CD4-positive, alpha-beta T cell treated with Interleukin-21 for 1 hour (primary cell): ENCODE data around the gene ARID3B.
"Not testable (repeated sequence)": the region's sequence is repeated elsewhere in the genome, so short reads cannot be mapped to it uniquely, and the experiment has no call there.

Experiments
- DNase-seq: peaks from one replicate; pipeline ENCODE4 v3.0.0-alpha.2; 2020

Gene ARID3B

GRCh38 chr15:74578496-74578994, 37.5 kb downstream of the ARID3B start:
- no peak for DNase-seq

GRCh38 chr15:74579001-74579400, 38.0 kb downstream of the ARID3B start:
- DNase-seq = no peak

GRCh38 chr15:74580538-74581350, 39.7 kb downstream of the ARID3B start:
- DNase-seq = no peak

DNA sequence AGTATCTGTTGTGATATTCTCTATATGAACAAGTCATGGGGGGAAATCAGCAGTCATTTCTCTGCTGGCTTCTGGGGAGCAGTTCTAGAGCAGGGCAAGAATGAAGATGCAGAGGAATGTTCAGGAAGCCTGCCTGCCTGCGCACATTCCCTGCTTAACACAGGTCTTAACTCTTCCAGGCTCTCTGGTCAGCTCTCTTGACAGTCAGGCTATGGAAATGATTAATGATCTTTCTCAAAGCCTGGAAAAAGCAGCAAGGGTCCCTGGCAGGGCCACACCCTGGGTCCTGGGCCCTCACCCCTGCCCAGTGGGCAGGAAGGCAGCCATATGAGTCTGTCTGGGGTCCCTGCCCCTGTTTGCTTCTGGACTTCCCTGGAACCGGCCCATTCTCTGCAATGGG, 43.2 kb downstream of the ARID3B start:
- DNase-seq = no peak

DNA sequence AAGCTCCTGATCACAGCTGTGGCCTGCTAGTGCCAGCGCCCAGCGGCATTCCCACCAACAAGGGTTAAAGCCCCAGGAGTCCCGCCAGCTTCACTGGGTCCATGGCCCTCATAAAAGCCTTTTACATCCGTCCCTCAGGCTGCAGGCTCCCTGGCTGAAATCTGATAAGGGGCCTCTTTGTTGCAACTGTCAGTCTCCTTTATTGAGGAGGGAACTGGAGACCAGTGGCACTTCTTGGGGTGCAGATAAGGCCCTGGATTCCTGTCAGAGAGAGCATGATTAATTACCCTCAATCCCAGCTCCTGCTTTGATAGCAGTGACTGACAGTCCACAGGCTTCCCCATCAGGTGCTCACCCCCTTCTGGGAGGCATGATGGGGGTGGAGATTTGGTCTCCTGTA, 43.8 kb downstream of the ARID3B start:
- DNase-seq = no peak

- no peak for DNase-seq
Observed at GRCh38 chr15:74585191-74585590, 44.2 kb downstream of the ARID3B start.

GRCh38 chr15:74585857-74586256, 44.8 kb downstream of the ARID3B start:
- DNase-seq = no peak

DNA sequence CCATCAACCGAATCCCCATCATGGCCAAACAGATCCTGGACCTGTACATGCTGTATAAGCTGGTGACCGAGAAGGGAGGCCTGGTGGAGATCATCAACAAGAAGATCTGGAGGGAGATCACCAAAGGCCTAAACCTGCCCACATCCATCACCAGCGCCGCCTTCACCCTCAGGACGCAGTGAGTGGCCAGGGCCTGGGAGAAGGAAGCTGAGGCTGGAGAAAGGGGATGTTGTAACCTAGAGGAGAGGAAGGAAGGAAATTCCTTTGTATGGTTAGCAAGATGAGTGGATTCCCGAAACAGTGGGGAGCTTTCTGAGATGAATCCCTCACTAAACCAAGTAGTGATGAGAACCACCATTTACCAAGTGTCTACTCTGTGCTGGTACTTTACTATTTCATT, 48.8 kb downstream of the ARID3B start:
- no peak for DNase-seq

DNA sequence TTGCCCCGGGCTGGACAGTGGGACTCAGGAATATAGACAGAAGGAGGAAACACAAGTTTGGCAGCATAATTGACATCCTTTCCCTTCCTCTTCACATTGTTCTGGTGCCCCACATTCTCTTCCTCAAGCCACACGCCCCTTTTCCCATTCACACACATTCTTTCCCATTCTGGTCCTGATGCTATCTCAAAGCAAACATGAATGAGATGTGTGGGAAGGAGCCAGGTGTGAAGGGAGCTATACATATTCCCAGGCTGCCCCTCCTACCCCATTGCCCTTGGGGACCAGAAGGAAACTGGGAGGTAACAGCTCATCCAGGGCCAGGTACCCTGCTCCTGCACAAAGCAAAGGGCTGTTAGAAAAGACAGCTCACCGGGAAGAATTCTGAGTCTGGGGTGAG, 51.2 kb downstream of the ARID3B start:
- no peak for DNase-seq

DNA sequence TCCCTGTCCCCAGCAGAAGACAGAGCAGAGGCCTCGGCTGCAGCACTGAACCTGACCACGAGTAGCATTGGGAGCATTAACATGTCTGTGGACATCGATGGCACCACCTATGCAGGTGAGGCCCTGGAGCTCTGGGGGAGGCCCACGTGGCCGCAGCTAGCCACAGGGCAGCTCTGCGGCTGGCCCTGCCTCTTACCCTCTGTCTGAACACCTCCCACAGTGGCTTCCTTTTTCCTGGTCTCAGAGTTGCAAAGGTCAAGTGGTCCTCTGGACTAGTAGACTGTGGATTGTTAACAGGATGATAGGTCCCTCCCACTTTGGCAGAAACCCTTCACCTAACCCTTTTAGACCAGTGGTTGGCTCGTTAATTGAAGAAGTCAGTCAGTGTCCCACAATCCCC, 52.1 kb downstream of the ARID3B start:
- DNase-seq = no peak

DNA sequence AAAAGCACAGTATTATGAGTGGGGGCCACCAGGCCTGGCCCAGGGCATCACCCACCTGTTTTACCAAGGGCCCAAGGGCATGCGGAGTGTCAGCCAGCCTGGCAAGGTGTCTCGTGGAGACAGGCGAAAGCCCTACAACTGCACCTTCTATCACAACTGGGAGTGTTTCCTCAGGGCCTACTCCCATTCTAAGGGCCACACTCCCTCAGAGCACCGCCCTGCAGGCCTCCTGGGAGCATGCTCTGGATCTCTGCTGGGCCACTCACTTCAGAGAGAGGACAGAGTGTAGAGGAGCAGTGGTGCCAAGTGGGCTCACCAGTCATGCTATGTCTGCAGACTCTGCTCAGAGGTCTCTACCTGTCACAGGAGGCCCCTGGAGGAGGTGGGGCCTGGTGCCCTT, 53.4 kb downstream of the ARID3B start:
- no peak for DNase-seq

DNA sequence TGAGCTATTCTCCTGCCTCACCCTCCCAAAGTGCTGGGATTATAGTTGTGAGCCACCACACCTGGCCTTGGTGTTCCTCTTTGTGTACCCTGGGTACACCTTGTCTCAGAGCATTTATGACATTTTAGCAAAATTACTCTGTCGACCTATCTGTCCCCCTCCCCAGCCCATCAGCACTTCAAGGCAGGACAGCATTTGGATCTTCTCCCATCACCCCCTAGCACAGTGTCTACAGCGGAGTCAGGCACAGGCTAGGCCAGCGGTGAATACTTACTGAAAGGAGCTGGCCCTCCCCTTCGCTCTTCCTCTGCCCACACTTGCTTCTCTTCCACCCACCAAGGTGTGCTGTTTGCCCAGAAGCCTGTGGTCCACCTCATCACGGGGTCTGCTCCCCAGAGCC, 54.3 kb downstream of the ARID3B start:
- DNase-seq = no peak

DNA sequence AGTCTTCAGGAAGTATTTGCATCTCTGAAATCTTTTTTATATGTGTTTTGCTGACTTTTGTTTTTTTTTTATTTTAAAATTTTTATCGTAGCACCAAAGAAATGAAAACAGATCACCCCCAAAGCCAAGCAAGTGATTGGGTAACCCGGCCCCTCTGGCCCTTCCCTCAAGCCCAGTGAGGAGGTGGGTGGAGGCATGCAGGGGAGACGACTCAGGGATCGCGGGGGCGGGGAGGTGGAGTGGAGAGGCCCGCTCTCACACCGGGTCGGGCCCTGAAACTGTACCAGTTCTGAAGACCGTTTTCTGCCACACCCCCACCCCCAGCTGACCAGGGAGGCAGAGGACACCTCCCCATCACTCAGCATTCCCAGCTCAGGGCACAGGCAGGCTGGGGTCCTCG, 55.7 kb downstream of the ARID3B start:
- DNase-seq = not testable (repeated sequence)

DNA sequence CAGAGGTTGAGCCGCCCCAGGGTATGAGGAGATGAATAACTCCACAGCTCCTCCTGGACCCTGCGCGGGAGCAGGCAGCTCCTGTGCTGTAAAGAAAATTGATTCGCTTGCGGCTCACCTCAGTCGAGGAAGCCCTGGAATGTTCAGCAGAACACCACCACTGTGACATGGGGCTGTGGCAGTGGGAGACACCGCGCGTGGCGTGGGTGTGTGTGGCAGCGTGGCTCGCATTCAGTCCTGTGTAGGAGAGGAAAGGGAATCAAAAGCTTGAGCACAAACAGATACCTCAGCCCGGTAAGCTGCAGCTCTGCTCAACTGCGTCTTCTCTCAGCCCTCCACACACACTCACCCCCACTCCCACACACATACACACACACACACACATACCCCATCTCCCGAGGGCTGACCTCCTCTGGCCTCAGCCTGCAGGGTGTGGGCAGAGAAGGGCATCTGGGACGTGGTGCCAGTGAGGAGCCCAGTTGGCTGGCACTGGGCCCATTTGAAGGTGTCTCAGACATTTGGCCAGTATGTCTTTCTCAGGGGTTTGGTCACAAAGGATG, 56.2 kb downstream of the ARID3B start:
- DNase-seq = not testable (repeated sequence)

GRCh38 chr15:74598126-74598842, 57.3 kb downstream of the ARID3B start:
- peak; percentile 91 for DNase-seq

DNA sequence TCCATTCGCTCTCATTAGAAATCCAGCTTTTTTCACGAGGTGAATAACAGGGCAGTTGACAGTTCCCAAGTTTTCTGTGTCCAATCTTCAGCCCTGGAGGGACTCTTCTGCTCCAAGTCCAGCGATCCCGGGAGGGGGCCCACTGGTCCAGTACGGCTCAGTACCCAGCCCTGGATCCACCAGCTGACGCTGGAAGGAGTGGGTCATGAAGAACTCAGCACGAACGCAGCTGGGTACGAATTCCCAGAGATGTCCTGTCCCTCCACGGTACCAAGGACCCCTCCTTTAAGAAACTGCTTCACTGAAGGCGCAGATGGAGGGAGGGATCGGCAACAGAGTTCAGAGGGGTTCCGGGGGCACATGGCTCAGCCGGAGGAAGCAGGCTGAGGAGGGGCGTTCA, 58.1 kb downstream of the ARID3B start:
- no peak for DNase-seq

GRCh38 chr15:74603026-74603788, 62.2 kb downstream of the ARID3B start:
- no peak for DNase-seq

DNA sequence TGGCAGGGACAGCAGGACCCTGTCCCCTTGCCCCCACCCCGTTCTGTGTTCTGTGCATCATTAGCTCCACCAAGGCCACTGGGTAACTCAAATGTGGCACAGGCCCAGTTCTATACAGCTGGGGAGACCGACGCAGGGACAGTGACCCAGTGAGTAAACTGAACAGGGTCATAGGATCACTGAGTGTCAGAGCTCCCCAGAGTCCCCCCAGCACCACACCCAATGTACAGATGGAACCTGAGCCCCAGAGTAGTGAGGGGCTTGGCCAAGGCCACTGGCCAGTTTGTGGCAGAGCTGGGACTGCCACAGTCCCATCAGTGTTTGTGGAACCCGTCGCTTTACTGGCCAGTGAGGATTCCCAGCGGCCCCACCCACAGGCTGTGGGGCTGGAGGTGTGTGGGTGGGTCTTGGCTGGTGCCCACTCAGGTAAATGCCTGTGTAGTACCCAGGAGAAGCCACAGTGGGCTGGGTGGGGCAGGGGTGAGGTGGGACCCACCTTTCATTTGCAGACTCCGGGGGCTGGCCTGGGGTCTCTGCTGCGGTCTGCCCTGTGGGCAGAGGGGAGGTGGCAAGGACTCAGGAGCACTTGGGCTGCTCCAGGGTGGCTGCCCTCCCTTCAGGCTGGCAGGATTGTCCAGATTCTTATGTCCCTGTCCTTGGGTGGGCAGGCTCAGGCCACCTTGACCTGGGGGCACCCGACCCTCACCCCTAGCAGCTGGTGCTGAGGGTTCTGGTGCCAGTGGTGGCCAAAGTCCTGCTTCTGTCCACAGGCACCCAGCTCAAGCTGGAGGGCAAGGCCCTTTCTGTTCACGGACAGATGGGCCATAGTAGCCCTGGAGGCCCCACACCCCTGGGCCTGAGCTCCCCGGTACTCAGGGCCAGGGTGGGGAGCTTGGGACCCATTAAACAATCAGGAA, 63.0 kb downstream of the ARID3B start:
- no peak for DNase-seq

- no peak for DNase-seq
Observed at GRCh38 chr15:74604983-74605794, 64.2 kb downstream of the ARID3B start.

- no peak for DNase-seq
Observed at GRCh38 chr15:74605795-74606150, 64.8 kb downstream of the ARID3B start.

DNA sequence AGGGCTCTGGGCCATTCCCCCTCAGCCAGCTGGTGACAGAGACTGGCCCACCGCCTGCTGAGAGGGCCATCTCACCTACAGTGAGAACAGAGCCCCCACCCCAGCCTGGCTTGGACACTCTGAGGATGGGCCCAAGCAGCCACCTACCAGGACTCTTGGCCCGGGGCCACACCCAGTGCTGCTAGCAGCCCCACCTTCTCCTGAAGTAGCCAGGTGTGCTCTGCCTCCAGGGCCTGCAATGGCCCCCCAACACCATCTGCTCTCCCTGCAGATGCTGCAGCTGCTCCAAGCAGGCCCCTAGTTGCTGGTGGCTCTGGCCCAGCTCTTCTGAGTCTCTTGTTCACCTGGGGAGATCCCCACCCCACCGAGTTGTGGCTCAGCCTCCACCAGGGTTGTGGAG, 67.8 kb downstream of the ARID3B start:
- no peak for DNase-seq
